Nucleus accumbens (tissue), 56 donors: Measurements from ENCODE around the gene SPDEF.

ENCODE experiments used
- DNase-seq, 56 donors: peaks; one replicate each; lab custom pipeline; 2025; lab: John Stamatoyannopoulos, UW

Gene SPDEF

DNA sequence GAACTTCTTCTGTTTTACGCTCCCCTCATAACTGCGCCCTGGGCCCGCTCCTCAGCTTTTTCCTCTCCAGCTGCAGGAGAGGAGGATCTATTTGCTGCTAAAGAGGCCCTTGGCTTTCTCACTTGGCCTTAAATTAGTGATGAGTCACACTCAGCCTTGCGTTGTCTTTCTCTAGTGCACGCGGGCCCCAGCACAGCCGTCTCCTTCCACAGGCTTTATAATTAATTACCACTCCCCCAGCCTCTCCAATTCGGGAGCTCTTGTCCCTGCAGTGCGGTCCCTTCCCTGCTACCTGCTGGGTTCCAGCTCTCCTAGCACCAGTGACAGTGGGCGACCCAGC, 65.1 kb downstream of the SPDEF start:
- peak in 5 of 56 donors; percentile 5 to 40 (median 16) for DNase-seq

- DNase-seq, result no peak
Measured at GRCh38 chr6:34490390-34491090, 65.6 kb downstream of the SPDEF start.

GRCh38 chr6:34489207-34489805, 66.8 kb downstream of the SPDEF start:
- DNase-seq, result no peak
